Left lung (tissue), 10 donors: Measurements from ENCODE around the gene FOXK2. TPM values are rescaled to one million over a fixed set of nuclear protein-coding genes. Genes with fewer than 3 reads are reported as not detected.

Experiments used
- ATAC-seq: fragments of 200-7000 bp; cut with Tn5 transposase; one replicate; pipeline ENCODE4 v1.9.1; 2020; ENCODE audit warnings: moderate library complexity
- DNase-seq, 4 donors: peaks; one replicate each; pipeline ENCODE4 v3.0.0-alpha.2; 2013 to 2020
- H3K27ac ChIP-seq, 2 donors: fragments of 200-600 bp; sonication (generic) in 1 of 2; one replicate each; pipeline versions ENCODE4 v1.5.0 to v1.8.0; 2020 to 2021
- H3K27me3 ChIP-seq, 2 donors: fragments of 200-600 bp; sonication (generic) in 1 of 2; one replicate each; pipeline versions ENCODE4 v1.5.0 to v1.8.0; 2020 to 2021
- H3K36me3 ChIP-seq, 2 donors: fragments of 200-600 bp; sonication (generic) in 1 of 2; one replicate each; pipeline versions ENCODE4 v1.5.0 to v1.8.0; 2020 to 2021
- H3K4me1 ChIP-seq, 2 donors: fragments of 200-600 bp; one replicate each; pipeline ENCODE4 v1.8.0; 2021
- H3K4me3 ChIP-seq, 2 donors: fragments of 200-600 bp; sonication (generic) in 1 of 2; one replicate each; pipeline versions ENCODE4 v1.5.0 to v1.8.0; 2020 to 2021; ENCODE audit warnings: mild to moderate bottlenecking in 1 of 2
- H3K9me3 ChIP-seq, 2 donors: fragments of 200-600 bp; sonication (generic) in 1 of 2; one replicate each; pipeline versions ENCODE4 v1.5.0 to v1.8.0; 2020 to 2021
- CTCF ChIP-seq, 2 donors: fragments of 200-600 bp; sonication (generic) in 1 of 2; IDR thresholded peaks; one replicate each; pipeline versions ENCODE4 v1.5.0 to v1.8.0; 2021; ENCODE audit warnings: antibody characterized with exemption in 2 of 2
- intact Hi-C, 2 donors: fragments of 100-400 bp; cut with DNase I; formaldehyde crosslinking; loops; one replicate each; pipeline versions ENCODE4 v1.11.2 to v1.14.2; 2022
- polyA plus RNA-seq, 6 donors: library from polyadenylated mRNA; unstranded; fragments of 120-200 nt; gene quantifications; one replicate each; pipeline ENCODE4 v1.2.1, GENCODE V29; 2013; ENCODE audit not compliant: insufficient read length in 6 of 6
- total RNA-seq, 2 donors: library from RNA; stranded (reverse); fragmentation: NEBNext Ultra II Directional; extraction: Animal tissue kit (Norgen Biotek cat#: 25700); gene quantifications; one replicate each; pipeline ENCODE4 v1.2.1, GENCODE V29; 2021
- donor health status: DM: no; HTN: yes; CAD: no.
- donor health status: DM: no; HTN: no; CAD: no.

Gene FOXK2
- total and polyA plus RNA-seq, 8 donors: 31.2 to 57.0 (median 38.1) TPM

GRCh38 chr17:82602986-82603710, 83.6 kb downstream of the FOXK2 start:
- DNase-seq (peak in 1 of 4 donors; percentile 25), ATAC-seq (no peak)
- TF ChIP-seq CTCF (IDR thresholded peaks at IDR 0.05): no peak
- peaks cover 0 to 77% of the 10 kb centered on the region in 2 donors for H3K36me3 ChIP-seq
- peak overlapping the region; percentile 33 to 81 for H3K27ac ChIP-seq
- H3K9me3 ChIP-seq: no peaks in the 10 kb centered on the region
- peaks cover 12 to 31% of the 10 kb centered on the region in 2 donors for H3K4me1 ChIP-seq
- intact Hi-C loops: no loop called here
- no peaks in the 10 kb centered on the region for H3K27me3 ChIP-seq
- H3K4me3 ChIP-seq: no peak overlapping the region

GRCh38 chr17:82603981-82604448, 84.5 kb downstream of the FOXK2 start:
- Histone ChIP-seq H3K27me3 (no peaks in the 10 kb centered on the region), H3K27ac (peak overlapping the region; percentile 33 to 81), H3K9me3 (no peaks in the 10 kb centered on the region), H3K36me3 (peaks cover 0 to 70% of the 10 kb centered on the region in 2 donors), H3K4me1 (peaks cover 12 to 31% of the 10 kb centered on the region in 2 donors), H3K4me3 (no peak overlapping the region)
- intact Hi-C loops: no loop called here
- peak; percentile 36 to 92 (median 78) for DNase-seq
- no peak for TF ChIP-seq CTCF (IDR thresholded peaks at IDR 0.05)
- ATAC-seq: peak; percentile 91

GRCh38 chr17:82604532-82604931, 85.0 kb downstream of the FOXK2 start:
- DNase-seq: peak in 1 of 4 donors; percentile 36
- H3K9me3 ChIP-seq: no peaks in the 10 kb centered on the region
- intact Hi-C loops: no loop called here
- peak overlapping the region; percentile 33 to 81 for H3K27ac ChIP-seq
- H3K4me3 ChIP-seq: no peak overlapping the region
- peaks cover 0 to 70% of the 10 kb centered on the region in 2 donors for H3K36me3 ChIP-seq
- no peak for ATAC-seq
- peaks cover 12 to 31% of the 10 kb centered on the region in 2 donors for H3K4me1 ChIP-seq
- no peak for TF ChIP-seq CTCF (IDR thresholded peaks at IDR 0.05)
- no peaks in the 10 kb centered on the region for H3K27me3 ChIP-seq

- H3K27ac ChIP-seq: peak overlapping the region in 1 of 2 donors; percentile 41
Measured at GRCh38 chr17:82605939-82606600, 86.5 kb downstream of the FOXK2 start.

More at GRCh38 chr17:82605939-82606600, 86.5 kb downstream of the FOXK2 start:
- intact Hi-C loops: no loop called here
- DNase-seq: peak in 1 of 4 donors; percentile 40
- Histone ChIP-seq H3K4me3 (no peak overlapping the region), H3K9me3 (no peaks in the 10 kb centered on the region), H3K4me1 (peaks cover 12 to 31% of the 10 kb centered on the region in 2 donors), H3K27me3 (no peaks in the 10 kb centered on the region), H3K36me3 (peaks cover 0 to 62% of the 10 kb centered on the region in 2 donors)
- no peak for TF ChIP-seq CTCF (IDR thresholded peaks at IDR 0.05)
- no peak for ATAC-seq
